Esophagus squamous epithelium (tissue), 4 donors: Measurements from ENCODE around the gene TTC28.

Experiments used
- POLR2A ChIP-seq, 4 donors: fragments of 450-650 bp; IDR thresholded peaks; one replicate each; pipeline ENCODE4 v1.6.1; 2017; ENCODE audit warnings: antibody characterized with exemption in 4 of 4, mild to moderate bottlenecking in 4 of 4, moderate library complexity in 3 of 4
- TF ChIP-seq, protein P1 (sequence below), 6 experiments: fragments of 450-650 bp in 4 of 6; fragments of 200-600 bp in 2 of 6; sonication (generic) in 2 of 6; IDR thresholded peaks; one replicate each; pipeline ENCODE4 v1.5.1; 2016 to 2019; ENCODE audit warnings: antibody characterized with exemption in 6 of 6, mild to moderate bottlenecking in 4 of 6, moderate library complexity in 4 of 6

DNA sequence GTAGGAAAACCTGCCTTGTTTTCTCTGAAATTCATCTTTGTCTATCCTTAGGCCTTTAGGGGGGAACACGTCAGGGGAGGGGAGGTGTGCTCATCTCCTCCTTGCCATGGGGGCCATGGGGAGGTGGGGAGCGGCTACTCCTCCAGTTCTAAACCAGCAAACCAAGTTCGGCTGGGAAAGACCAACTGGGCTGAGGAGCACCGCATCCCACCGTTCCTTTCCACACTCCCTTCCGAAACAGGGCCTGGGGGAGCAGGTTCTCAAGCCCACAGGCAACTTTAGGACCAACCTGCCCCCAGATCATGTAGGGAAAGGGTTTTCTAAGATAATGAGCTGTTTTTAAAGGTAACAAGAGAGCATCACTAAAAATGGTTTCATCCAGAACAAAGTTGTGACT is 683.1 kb downstream of the TTC28 start:
- TF ChIP-seq, protein P1, sequence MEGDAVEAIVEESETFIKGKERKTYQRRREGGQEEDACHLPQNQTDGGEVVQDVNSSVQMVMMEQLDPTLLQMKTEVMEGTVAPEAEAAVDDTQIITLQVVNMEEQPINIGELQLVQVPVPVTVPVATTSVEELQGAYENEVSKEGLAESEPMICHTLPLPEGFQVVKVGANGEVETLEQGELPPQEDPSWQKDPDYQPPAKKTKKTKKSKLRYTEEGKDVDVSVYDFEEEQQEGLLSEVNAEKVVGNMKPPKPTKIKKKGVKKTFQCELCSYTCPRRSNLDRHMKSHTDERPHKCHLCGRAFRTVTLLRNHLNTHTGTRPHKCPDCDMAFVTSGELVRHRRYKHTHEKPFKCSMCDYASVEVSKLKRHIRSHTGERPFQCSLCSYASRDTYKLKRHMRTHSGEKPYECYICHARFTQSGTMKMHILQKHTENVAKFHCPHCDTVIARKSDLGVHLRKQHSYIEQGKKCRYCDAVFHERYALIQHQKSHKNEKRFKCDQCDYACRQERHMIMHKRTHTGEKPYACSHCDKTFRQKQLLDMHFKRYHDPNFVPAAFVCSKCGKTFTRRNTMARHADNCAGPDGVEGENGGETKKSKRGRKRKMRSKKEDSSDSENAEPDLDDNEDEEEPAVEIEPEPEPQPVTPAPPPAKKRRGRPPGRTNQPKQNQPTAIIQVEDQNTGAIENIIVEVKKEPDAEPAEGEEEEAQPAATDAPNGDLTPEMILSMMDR (IDR thresholded peaks at IDR 0.05): no peak
- no peak for TF ChIP-seq POLR2A (IDR thresholded peaks at IDR 0.05)
